ENCODE results near the gene CR1.

GRCh38 chr1:207494171-207494570 lies 1.8 kb upstream of the CR1 start:
- TF ChIP-seq CTCF (IDR thresholded peaks at IDR 0.05) (no peak), POLR2A (IDR thresholded peaks at IDR 0.05) (no peak)

Measured in Peyer's patch (tissue), 4 donors.